Smooth muscle cell (in vitro differentiated cells): ENCODE measurements around the gene FGFRL1. TPM values are rescaled to one million over a fixed set of nuclear protein-coding genes. Genes with fewer than 3 reads are reported as not detected.

ENCODE experiments used
- DNase-seq: peaks from one replicate; lab custom pipeline; 2025; ENCODE audit not compliant: unreplicated experiment; lab: John Stamatoyannopoulos, UW
- H2AFZ ChIP-seq: fragments of 200-600 bp; sonication (generic); 2 replicates; pipeline ENCODE4 v1.6.0; 2016; ENCODE audit warnings: antibody characterized with exemption, low read depth, mild to moderate bottlenecking
- H3F3A ChIP-seq: fragments of 200-600 bp; sonication (generic); 2 replicates; pipeline ENCODE4 v1.6.0; 2017; ENCODE audit warnings: antibody characterized with exemption, low read depth
- H3K27ac ChIP-seq: fragments of 200-600 bp; sonication (generic); 2 replicates; pipeline ENCODE4 v1.5.1; 2016; ENCODE audit warnings: low read depth, mild to moderate bottlenecking
- H3K27me3 ChIP-seq: fragments of 200-600 bp; sonication (generic); 2 replicates; pipeline ENCODE4 v1.6.1; 2016; ENCODE audit warnings: low read depth, mild to moderate bottlenecking
- H3K36me3 ChIP-seq: fragments of 200-600 bp; sonication (generic); 2 replicates; pipeline ENCODE4 v1.5.1; 2016; ENCODE audit warnings: low read depth
- H3K4me1 ChIP-seq: fragments of 200-600 bp; sonication (generic); 2 replicates; pipeline ENCODE4 v1.5.1; 2016; ENCODE audit warnings: low read depth
- H3K4me2 ChIP-seq: fragments of 200-600 bp; sonication (generic); 2 replicates; pipeline ENCODE4 v1.6.0; 2016; ENCODE audit warnings: mild to moderate bottlenecking
- H3K4me3 ChIP-seq: fragments of 200-600 bp; sonication (generic); 2 replicates; pipeline ENCODE4 v1.5.1; 2016; ENCODE audit warnings: mild to moderate bottlenecking
- H3K79me2 ChIP-seq: fragments of 200-600 bp; sonication (generic); 2 replicates; pipeline ENCODE4 v1.6.0; 2016; ENCODE audit warnings: low read depth, mild to moderate bottlenecking
- H3K9ac ChIP-seq: fragments of 200-600 bp; sonication (generic); 2 replicates; pipeline ENCODE4 v1.6.0; 2016; ENCODE audit warnings: low read depth
- H3K9me3 ChIP-seq: fragments of 200-600 bp; sonication (generic); replicated peaks from 2 replicates; pipeline ENCODE4 v1.5.1; 2016; ENCODE audit warnings: low read depth
- H4K20me1 ChIP-seq: fragments of 200-600 bp; sonication (generic); 2 replicates; pipeline ENCODE4 v1.6.0; 2016; ENCODE audit warnings: low read depth
- WGBS: methylation state at CpG from one replicate; pipeline ENCODE4 v1.1.7; 2016; ENCODE audit warnings: low lambda C conversion rate; 5-methylcytosine and 5-hydroxymethylcytosine counted together
- polyA plus RNA-seq: library from polyadenylated mRNA; unstranded; fragments of >200 nt; fragmentation: Nextera tagmentation; extraction: Ambion mirVana; gene quantifications from 2 replicates; pipeline ENCODE4 v1.2.1, GENCODE V29; 2016
- total RNA-seq: library from RNA; depleted of rRNA; stranded (reverse); fragments of >200 nt; gene quantifications from 2 replicates; pipeline ENCODE4 v1.2.3, GENCODE V29; 2014
- TF ChIP-seq, protein P1 (sequence below): fragments of 200-600 bp; sonication (generic); IDR thresholded peaks from 2 replicates; pipeline ENCODE4 v1.5.1; 2017; ENCODE audit warnings: borderline replicate concordance, mild to moderate bottlenecking, antibody characterized with exemption; ENCODE audit not compliant: insufficient read depth, poor library complexity, severe bottlenecking

The FGFRL1 gene
- total and polyA plus RNA-seq, 2 experiments from 2014 or later, result 16.1 to 30.7 TPM

DNA sequence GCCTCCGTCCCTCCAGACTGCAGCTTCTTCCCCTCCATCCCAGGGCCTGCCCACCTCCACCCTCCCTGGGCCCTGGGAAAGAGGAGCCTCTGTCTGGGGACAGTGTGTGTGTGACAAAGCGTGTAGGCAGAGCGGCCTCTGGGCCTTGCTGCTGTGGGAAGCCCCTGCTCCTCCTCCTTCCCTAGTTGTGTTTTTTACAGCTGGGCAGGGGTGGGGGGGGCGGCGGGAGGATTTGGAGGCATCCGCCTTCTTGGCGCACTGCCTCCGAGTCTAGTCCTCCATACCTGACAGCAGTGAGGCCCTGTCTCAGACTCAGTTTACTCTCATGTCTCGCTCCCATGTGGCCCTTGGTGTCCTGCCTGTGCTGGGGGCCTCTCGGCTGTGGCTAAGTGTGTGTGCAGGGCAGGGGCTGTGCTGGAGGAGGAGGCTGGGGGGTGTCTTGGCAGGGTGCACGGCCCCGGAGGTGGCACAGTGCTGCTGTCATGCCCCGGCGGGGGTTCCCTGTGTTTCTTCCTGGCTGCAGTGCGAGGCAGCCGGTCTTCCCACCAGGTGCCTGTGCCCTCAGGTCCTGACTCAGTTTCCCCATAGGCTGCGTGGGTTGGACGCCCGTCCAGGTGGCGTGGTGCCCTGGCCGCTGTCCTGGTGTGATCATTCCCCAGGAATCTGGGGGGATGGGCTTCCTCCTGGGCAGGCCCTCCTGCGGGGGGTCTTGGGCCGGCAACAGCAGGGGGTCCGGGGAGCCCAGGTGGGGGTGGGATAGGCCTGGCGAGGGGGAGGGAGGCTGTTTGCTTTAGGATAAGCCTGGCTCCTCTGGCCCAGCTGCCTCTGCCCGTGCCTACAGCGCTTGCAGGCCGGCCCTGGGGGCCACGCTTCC is 7.0 kb downstream of the FGFRL1 start:
- H3K4me3 ChIP-seq, result no peak overlapping the region
- H3K4me1 ChIP-seq, result peaks cover 18% of the 10 kb centered on the region
- no peak for DNase-seq
- H3K4me2 ChIP-seq, result no peak overlapping the region
- H3F3A ChIP-seq, result no peaks in the 10 kb centered on the region
- no peak overlapping the region for H3K27ac ChIP-seq
- no peak overlapping the region for H3K9ac ChIP-seq
- no peaks in the 10 kb centered on the region for H3K27me3 ChIP-seq
- TF ChIP-seq, protein P1, sequence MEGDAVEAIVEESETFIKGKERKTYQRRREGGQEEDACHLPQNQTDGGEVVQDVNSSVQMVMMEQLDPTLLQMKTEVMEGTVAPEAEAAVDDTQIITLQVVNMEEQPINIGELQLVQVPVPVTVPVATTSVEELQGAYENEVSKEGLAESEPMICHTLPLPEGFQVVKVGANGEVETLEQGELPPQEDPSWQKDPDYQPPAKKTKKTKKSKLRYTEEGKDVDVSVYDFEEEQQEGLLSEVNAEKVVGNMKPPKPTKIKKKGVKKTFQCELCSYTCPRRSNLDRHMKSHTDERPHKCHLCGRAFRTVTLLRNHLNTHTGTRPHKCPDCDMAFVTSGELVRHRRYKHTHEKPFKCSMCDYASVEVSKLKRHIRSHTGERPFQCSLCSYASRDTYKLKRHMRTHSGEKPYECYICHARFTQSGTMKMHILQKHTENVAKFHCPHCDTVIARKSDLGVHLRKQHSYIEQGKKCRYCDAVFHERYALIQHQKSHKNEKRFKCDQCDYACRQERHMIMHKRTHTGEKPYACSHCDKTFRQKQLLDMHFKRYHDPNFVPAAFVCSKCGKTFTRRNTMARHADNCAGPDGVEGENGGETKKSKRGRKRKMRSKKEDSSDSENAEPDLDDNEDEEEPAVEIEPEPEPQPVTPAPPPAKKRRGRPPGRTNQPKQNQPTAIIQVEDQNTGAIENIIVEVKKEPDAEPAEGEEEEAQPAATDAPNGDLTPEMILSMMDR, result no peak
- WGBS, result 88% methylated on average over 23 of the region's 29 CpGs
- peaks cover 76% of the 10 kb centered on the region for H4K20me1 ChIP-seq
- no peak overlapping the region for H2AFZ ChIP-seq
- no peaks in the 10 kb centered on the region for H3K79me2 ChIP-seq
- H3K36me3 ChIP-seq, result no peaks in the 10 kb centered on the region
- H3K9me3 ChIP-seq, result no peaks in the 10 kb centered on the region

- TF ChIP-seq, protein P1, result no peak
- H3K27ac ChIP-seq, result no peak overlapping the region
These were observed 7.9 kb downstream of the FGFRL1 start for GRCh38 chr4:1019320-1019719.

GRCh38 chr4:1019729-1020470 is 8.5 kb downstream of the FGFRL1 start:
- DNase-seq, result no peak
- H3K79me2 ChIP-seq, result no peaks in the 10 kb centered on the region
- no peak overlapping the region for H3K27ac ChIP-seq
- TF ChIP-seq, protein P1, result no peak
- H3K9me3 ChIP-seq, result no peaks in the 10 kb centered on the region
- no peak overlapping the region for H2AFZ ChIP-seq
- no peaks in the 10 kb centered on the region for H3K36me3 ChIP-seq
- no peaks in the 10 kb centered on the region for H3K27me3 ChIP-seq
- H3F3A ChIP-seq, result no peaks in the 10 kb centered on the region
- no peak overlapping the region for H3K9ac ChIP-seq
- H3K4me3 ChIP-seq, result no peak overlapping the region
- no peak overlapping the region for H3K4me2 ChIP-seq
- H3K4me1 ChIP-seq, result peaks cover 18% of the 10 kb centered on the region
- 90% methylated on average over 23 of the region's 23 CpGs for WGBS
- H4K20me1 ChIP-seq, result peaks cover 63% of the 10 kb centered on the region

More at GRCh38 chr4:1019320-1019719, 7.9 kb downstream of the FGFRL1 start:
- no peak overlapping the region for H2AFZ ChIP-seq
- H3K4me2 ChIP-seq, result no peak overlapping the region
- H3K9me3 ChIP-seq, result no peaks in the 10 kb centered on the region
- no peaks in the 10 kb centered on the region for H3K36me3 ChIP-seq
- no peak overlapping the region for H3K9ac ChIP-seq
- H3K4me3 ChIP-seq, result no peak overlapping the region
- 85% methylated on average over 9 of the region's 9 CpGs for WGBS
- DNase-seq, result no peak
- H3K79me2 ChIP-seq, result no peaks in the 10 kb centered on the region
- H3K27me3 ChIP-seq, result no peaks in the 10 kb centered on the region
- H3K4me1 ChIP-seq, result peaks cover 18% of the 10 kb centered on the region
- H4K20me1 ChIP-seq, result peaks cover 69% of the 10 kb centered on the region
- H3F3A ChIP-seq, result no peaks in the 10 kb centered on the region
